Rectal smooth muscle tissue (tissue), 1 donor: ENCODE data around the gene THYN1.

Source experiments
- H3K27ac ChIP-seq: one replicate; pipeline ENCODE4 v1.7.0; 2013; ENCODE audit warnings: low read depth, low read length, inconsistent platforms
- H3K27me3 ChIP-seq: one replicate; pipeline ENCODE4 v1.7.0; 2013; ENCODE audit warnings: low read length; ENCODE audit not compliant: control insufficient read depth, insufficient read depth
- H3K36me3 ChIP-seq: one replicate; pipeline ENCODE4 v1.7.0; 2013; ENCODE audit warnings: low read length; ENCODE audit not compliant: control insufficient read depth, insufficient read depth
- H3K4me1 ChIP-seq: one replicate; pipeline ENCODE4 v1.7.0; 2013; ENCODE audit warnings: low read length; ENCODE audit not compliant: control insufficient read depth, insufficient read depth
- H3K4me3 ChIP-seq: one replicate; pipeline ENCODE4 v1.7.0; 2013; ENCODE audit warnings: low read length
- H3K9ac ChIP-seq: one replicate; pipeline ENCODE4 v1.7.0; 2013; ENCODE audit warnings: low read length

THYN1 gene

DNA sequence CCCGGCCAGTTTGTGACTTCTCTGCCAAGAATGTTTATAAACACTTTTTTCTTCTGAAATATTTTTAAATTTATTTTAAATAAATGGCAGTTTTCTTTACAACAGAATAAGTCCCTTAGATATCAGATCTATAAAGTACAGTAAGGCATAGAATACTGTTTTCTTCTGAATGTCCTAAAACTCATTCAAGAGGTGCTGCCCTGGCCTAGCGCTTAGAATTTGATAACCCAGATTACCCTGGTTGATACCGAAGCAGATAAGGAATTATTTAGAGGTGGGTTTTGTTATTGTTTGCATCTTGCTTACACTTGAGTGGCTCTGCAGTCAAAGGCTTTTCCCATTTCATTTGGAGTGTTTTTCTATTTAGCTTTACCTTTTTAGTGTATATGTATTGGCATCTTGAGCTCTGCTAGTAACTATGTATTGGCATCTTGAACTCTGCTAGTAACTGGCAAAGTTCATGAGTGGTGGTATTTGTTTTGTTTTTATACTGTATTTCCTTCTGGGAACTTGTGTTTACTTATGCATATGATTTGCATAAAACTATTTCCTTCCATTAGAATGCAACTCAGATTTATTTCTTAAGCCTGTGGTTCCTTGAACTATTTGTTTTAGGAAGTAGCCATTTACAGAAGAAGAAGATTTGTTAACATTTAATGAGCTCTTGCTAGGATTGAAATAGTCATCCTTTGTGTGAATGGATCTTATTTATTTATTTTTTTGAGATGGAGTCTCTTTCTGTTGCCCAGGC, 1.5 kb upstream of the THYN1 start:
- Histone ChIP-seq H3K4me3 (peak overlapping the region; percentile 96), H3K27ac (no peak overlapping the region), H3K4me1 (peaks cover 10% of the 10 kb centered on the region), H3K27me3 (no peaks in the 10 kb centered on the region), H3K36me3 (peaks cover 23% of the 10 kb centered on the region), H3K9ac (no peak overlapping the region)

DNA sequence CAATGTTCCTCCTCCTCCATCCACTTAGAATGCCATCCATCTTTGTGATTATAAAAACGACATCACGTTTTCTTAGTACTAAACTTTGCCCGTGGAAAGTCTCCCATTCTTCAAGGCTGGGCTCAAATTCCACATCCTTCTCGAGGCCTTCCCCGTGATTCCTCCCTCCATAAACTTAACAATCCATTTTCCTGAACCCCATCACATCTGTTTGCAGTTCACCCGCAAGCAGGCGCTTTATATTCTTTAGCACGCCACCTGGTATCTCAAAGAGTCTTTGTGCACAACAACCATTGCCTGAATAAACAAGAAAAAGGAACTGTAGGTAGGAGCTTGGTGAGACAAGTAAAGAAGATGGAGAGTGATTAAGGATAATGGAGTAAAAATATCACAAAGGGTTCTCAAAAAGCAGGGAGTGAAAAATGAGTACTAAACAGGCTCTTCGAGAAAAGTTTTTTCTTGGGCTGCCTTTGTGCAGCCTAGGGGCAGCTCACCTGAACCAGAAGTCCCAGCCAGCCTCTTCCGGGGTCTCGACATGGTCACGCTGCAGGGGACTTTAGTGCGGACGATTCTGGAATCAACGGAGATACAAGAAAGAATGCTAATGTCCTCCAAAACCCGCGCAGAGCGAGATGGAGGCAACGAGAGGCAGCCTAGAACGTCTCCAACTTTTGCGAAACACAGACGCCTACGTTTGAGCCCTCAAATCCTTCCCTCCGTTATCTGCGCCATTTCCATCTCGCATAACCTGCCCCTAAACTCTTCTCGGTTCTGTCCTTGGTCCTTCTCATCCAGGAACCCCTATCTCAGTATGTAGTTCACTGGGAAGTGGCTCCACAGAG, 585 bp downstream of the THYN1 start:
- peak overlapping the region; percentile 61 for H3K27ac ChIP-seq
- H3K9ac ChIP-seq: peak overlapping the region; percentile 5
- peaks cover 10% of the 10 kb centered on the region for H3K4me1 ChIP-seq
- H3K36me3 ChIP-seq: peaks cover 21% of the 10 kb centered on the region
- no peaks in the 10 kb centered on the region for H3K27me3 ChIP-seq
- peak overlapping the region; percentile 96 for H3K4me3 ChIP-seq

DNA sequence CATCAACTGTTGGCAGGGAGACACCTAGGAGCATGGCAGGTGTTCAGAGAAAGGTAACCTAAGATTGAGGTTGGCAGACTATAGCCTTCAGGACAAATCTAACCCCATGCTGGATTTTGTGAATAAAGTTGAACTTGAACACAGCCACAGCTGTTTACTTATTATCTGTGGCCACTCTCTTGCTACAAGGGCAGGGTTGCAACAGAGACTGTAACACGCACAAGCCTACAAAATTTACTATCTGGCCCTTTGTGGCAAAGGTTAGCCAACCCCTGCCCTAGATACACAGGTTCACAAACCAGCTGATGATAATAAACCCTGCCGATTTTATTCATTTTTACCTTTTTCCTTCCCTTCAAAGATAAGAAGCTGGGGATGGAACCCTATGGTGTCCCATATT, 2.5 kb downstream of the THYN1 start:
- H3K4me3 ChIP-seq: no peak overlapping the region
- peaks cover 31% of the 10 kb centered on the region for H3K36me3 ChIP-seq
- H3K27ac ChIP-seq: no peak overlapping the region
- H3K9ac ChIP-seq: no peak overlapping the region
- no peaks in the 10 kb centered on the region for H3K27me3 ChIP-seq
- peaks cover 10% of the 10 kb centered on the region for H3K4me1 ChIP-seq

DNA sequence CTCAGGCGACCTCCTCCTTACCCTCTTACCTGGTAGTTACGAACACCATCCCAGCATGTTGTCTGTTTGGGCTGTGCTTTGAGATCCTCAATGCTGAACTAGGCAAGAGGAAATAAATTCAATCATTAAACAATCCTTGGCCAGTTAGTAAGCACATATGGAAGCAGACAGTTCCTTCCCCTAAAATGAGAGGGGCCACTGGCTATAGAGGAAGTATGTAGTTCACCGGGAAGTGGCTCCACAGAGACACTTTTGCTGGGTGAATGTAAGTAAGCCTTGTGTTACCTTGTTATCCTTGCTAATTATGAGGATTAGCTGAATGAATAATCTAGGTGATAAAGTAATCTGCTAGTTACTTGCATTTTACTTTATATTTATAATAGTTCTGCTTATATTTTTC, 2.9 kb downstream of the THYN1 start:
- Histone ChIP-seq H3K4me1 (peaks cover 10% of the 10 kb centered on the region), H3K9ac (no peak overlapping the region), H3K27ac (no peak overlapping the region), H3K4me3 (no peak overlapping the region), H3K27me3 (no peaks in the 10 kb centered on the region), H3K36me3 (peaks cover 34% of the 10 kb centered on the region)

DNA sequence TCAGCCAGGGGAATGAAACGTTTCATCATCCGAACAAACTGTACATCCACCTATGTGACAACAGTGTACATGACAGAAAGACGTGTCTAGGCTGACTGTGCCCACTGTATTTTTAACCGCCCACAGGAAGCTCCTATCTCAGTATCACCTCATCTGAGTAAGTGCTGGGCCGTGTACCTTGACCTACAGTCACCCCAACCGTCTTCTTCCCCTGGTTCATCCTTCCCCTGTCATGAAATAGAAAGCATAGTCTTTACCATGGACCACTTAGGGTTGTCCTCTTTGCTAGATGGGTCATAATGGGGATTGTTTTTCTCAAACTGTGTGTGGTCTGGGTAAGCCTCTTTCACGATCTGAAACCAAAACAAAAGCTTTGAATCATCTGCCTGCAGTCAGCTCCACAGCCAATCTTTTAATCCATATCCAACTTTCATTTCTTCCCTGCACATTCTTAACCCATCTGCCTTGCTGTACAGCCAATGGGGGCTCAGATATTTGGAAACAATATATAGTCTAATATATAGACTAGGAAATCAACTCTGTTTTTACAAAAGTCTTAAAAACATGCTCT, 4.2 kb downstream of the THYN1 start:
- Histone ChIP-seq H3K9ac (no peak overlapping the region), H3K27me3 (no peaks in the 10 kb centered on the region), H3K36me3 (peaks cover 44% of the 10 kb centered on the region)

DNA sequence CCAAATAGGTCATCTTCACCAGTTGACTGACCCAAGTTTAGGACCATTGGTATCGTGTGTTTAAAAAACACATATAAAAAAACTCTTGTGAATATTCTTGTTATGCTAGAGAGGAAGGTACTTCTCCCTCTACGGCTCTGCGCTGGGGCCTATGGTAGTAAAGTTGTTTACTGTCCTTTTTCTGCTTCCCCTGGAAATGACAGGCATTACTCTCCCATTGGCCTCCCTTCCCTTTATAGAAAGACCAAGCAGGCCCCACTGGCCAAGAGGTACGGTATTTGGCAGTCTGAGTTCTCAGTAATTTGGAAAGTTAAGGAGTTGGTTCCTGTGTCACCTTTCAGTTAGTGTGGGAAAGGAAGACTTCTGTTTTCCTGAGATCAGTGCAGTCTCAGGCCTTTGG, 6.5 kb downstream of the THYN1 start:
- no peak overlapping the region for H3K27ac ChIP-seq
- no peak overlapping the region for H3K4me3 ChIP-seq
- no peaks in the 10 kb centered on the region for H3K4me1 ChIP-seq
- no peak overlapping the region for H3K9ac ChIP-seq
- H3K36me3 ChIP-seq: peaks cover 44% of the 10 kb centered on the region
- no peaks in the 10 kb centered on the region for H3K27me3 ChIP-seq

More for the DNA sequence above, 4.2 kb downstream of the THYN1 start:
- H3K4me1 ChIP-seq: peaks cover 10% of the 10 kb centered on the region
- no peak overlapping the region for H3K27ac ChIP-seq
- no peak overlapping the region for H3K4me3 ChIP-seq

DNA sequence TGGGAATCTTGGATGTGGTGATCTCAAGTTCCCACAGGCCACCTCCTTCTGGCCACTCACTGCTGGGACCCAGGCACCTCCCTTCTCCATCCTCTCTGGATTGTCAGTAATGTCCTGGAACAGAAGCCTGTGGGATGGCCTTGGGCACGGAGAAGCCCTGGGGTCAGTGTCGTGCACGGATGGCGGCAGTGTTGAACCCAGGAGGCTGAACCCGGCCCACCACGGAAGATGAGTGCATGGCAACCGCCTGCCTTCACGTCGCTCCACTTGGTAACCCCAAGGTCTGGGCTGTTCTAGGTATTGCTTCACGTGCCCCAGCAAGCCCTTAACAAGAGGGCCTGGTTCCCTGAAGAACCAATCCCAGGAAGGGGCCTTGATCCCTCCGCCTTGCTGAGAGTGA, 7.1 kb downstream of the THYN1 start:
- Histone ChIP-seq H3K4me3 (no peak overlapping the region), H3K9ac (no peak overlapping the region), H3K27ac (no peak overlapping the region), H3K4me1 (no peaks in the 10 kb centered on the region), H3K36me3 (peaks cover 44% of the 10 kb centered on the region), H3K27me3 (no peaks in the 10 kb centered on the region)

DNA sequence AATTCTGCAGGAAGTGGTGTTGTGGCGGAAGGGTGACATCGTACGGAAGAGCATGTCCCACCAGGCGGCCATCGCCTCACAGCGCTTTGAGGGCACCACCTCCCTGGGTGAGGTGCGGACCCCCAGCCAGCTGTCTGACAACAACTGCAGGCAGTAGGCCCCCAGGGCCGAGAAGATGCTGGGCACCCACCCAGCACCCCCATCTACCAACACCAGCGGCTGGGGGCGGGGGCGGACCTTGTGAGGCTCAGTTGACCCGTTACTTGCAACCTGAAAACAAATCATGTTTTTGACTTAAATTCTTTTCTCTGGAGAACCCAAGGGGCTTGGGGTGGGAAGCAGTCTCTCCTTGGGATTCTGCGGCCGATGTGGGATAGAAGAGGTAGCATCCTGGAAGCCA, 7.7 kb downstream of the THYN1 start:
- peaks cover 41% of the 10 kb centered on the region for H3K36me3 ChIP-seq
- H3K4me3 ChIP-seq: no peak overlapping the region
- H3K27ac ChIP-seq: no peak overlapping the region
- H3K9ac ChIP-seq: no peak overlapping the region
- H3K27me3 ChIP-seq: no peaks in the 10 kb centered on the region
- no peaks in the 10 kb centered on the region for H3K4me1 ChIP-seq

DNA sequence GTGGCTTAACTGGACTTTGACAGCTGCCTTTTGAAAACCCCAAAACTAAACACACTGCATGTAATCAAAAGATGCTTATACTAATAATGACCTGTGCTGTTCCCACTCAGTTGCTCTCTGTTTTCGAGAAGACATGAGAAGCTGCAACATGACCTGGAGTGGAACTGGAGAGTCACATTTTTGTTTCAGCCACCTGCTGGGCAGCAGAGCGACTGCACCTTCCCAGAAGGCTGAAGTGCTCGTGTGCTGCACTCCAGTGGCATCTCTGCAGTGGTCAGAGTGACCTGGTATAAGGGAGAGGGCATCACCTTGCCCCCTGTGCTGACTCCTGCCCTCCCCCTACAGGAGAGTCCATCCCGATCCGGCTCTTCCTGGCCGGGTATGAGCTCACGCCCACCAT, 8.6 kb downstream of the THYN1 start:
- Histone ChIP-seq H3K4me1 (no peaks in the 10 kb centered on the region), H3K4me3 (no peak overlapping the region), H3K27me3 (no peaks in the 10 kb centered on the region), H3K36me3 (peaks cover 38% of the 10 kb centered on the region), H3K27ac (no peak overlapping the region), H3K9ac (no peak overlapping the region)

DNA sequence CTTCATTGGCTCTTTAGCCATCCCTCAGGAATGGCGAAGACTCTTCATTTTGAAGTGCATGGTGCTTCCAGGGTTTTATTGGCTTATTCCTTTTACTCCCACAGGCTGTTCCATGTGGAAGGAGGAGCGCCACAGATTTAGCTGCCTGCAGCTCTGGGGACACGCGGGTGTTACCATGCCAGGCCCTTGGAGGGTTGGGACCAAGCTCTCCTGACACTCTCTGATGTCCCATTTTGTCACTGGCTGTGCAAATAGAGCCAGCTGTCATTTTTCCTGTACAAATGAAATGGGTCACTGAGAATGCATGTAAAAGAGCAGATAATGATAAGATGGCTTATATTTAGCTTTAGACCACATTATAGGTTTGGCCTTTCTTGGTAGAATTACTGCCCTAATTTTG, 9.2 kb downstream of the THYN1 start:
- Histone ChIP-seq H3K4me3 (no peak overlapping the region), H3K27me3 (no peaks in the 10 kb centered on the region), H3K36me3 (peaks cover 41% of the 10 kb centered on the region), H3K9ac (no peak overlapping the region), H3K27ac (no peak overlapping the region), H3K4me1 (no peaks in the 10 kb centered on the region)

DNA sequence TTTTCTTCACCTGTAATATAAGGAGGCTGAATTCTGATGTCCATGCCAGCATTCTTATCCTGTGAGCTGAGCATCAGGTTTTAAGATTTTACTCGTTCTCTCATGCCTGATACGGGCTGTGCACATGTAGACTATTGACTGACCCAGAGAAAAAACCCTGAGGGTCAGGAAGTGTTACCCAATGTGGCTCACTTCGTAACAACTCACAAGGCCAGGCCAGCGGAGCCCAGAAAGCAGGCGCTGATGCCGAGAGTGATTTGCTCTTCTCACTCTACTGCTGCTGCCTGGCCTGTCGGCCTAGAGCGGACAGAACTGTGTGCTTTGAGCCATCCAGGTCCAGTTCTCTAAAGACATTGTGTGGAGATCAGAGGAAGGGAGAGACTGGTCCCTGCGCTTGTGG, 10.8 kb downstream of the THYN1 start:
- Histone ChIP-seq H3K9ac (no peak overlapping the region), H3K27me3 (no peaks in the 10 kb centered on the region), H3K4me1 (no peaks in the 10 kb centered on the region), H3K27ac (no peak overlapping the region), H3K36me3 (peaks cover 31% of the 10 kb centered on the region), H3K4me3 (no peak overlapping the region)

DNA sequence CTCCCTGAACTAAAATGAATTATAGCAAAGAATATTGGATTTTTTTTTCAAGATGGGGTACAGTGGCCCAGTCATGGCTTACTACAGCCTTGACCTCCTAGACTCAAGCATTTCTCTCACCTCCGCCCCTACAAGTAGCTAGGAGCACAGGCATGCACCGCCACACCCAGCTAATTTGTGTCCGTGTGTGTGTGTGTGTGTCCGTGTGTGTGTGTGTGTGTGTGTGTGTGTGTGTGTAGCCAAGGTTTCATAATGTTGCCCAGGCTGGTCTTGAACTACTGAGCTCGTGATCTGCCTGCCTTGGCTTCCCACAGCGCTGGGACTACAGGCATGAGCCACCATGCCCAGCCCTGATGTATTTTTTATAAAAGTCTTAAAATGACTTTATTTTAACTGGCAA, 12.6 kb downstream of the THYN1 start:
- Histone ChIP-seq H3K9ac (no peak overlapping the region), H3K4me3 (no peak overlapping the region), H3K27me3 (no peaks in the 10 kb centered on the region), H3K27ac (no peak overlapping the region), H3K36me3 (peaks cover 22% of the 10 kb centered on the region), H3K4me1 (no peaks in the 10 kb centered on the region)
